K562 (cell line): ENCODE data around the gene SFN. TPM values are rescaled to one million over a fixed set of nuclear protein-coding genes. Genes with fewer than 3 reads are reported as not detected.

Experiments used
- BCL6 ChIP-seq: fragments of 250-450 bp; sonication (Bioruptor Pico); IDR thresholded peaks from 2 replicates; pipeline ENCODE4 v1.4.0; 2020
- GABPB1 ChIP-seq: sonication (generic); formaldehyde crosslinking; IDR thresholded peaks from 2 replicates; pipeline ENCODE4 v1.8.0; 2022; ENCODE audit warnings: mild to moderate bottlenecking, missing genetic modification reagents
- IFI16 ChIP-seq: fragments of 250-450 bp; sonication (Bioruptor Pico); IDR thresholded peaks from 2 replicates; pipeline ENCODE4 v2.1.2; 2022; ENCODE audit warnings: mild to moderate bottlenecking, inconsistent platforms
- NCOR1 ChIP-seq: fragments of 450-650 bp; IDR thresholded peaks from 2 replicates; pipeline ENCODE4 v1.6.1; 2016; ENCODE audit warnings: mild to moderate bottlenecking, moderate library complexity
- NFXL1 ChIP-seq: fragments of 450-650 bp; formaldehyde crosslinking; IDR thresholded peaks from 2 replicates; pipeline ENCODE4 v1.4.0; 2021; ENCODE audit warnings: mild to moderate bottlenecking
- SFPQ ChIP-seq: fragments of 200-400 bp; formaldehyde crosslinking; IDR thresholded peaks from 2 replicates; pipeline ENCODE4 v1.6.1; 2017; ENCODE audit warnings: mild to moderate bottlenecking, low read depth, low read length, moderate library complexity
- SRSF1 ChIP-seq: fragments of 200-400 bp; formaldehyde crosslinking; IDR thresholded peaks from 2 replicates; pipeline ENCODE4 v1.6.1; 2017; ENCODE audit warnings: mild to moderate bottlenecking, low read depth, low read length, moderate library complexity
- TAF9B ChIP-seq: fragments of 450-650 bp; IDR thresholded peaks from 2 replicates; pipeline ENCODE4 v1.6.1; 2018; ENCODE audit warnings: mild to moderate bottlenecking; ENCODE audit not compliant: partially characterized antibody
- ZNF785 ChIP-seq: fragments of 250-450 bp; sonication (Bioruptor Pico); IDR thresholded peaks from 2 replicates; pipeline ENCODE4 v1.4.0; 2020; ENCODE audit warnings: mild to moderate bottlenecking
- polyA plus RNA-seq, 8 experiments: library from polyadenylated mRNA; depleted of rRNA in 4 of 8; stranded (reverse) in 5 of 8; unstranded in 3 of 8; fragments of >200 nt; fragmentation: Nextera tagmentation in 2 of 8; fragmentation: Illumina TruSeq in 1 of 8; extraction: Ambion mirVana in 2 of 8; extraction: Trizol in 1 of 8; gene quantifications; 2 replicates each; pipeline versions ENCODE4 v1.2.1 to v1.2.3, GENCODE V29; 2011 to 2014; ENCODE audit warnings: inconsistent platforms in 1 of 8, missing spikeins in 1 of 8
- total RNA-seq, 7 experiments: library from RNA; depleted of rRNA in 6 of 7; stranded (reverse); fragments of >200 nt in 6 of 7; fragmentation: Illumina TruSeq in 2 of 7; extraction: Trizol in 2 of 7; gene quantifications; 2 replicates each; pipeline versions ENCODE4 v1.2.1 to v1.2.3, GENCODE V29; 2011 to 2021; ENCODE audit warnings: low replicate concordance in 1 of 7
- TF ChIP-seq, protein P1 (sequence below): fragments of 450-650 bp; IDR thresholded peaks from 2 replicates; pipeline ENCODE4 v1.6.1; 2016; ENCODE audit warnings: mild to moderate bottlenecking, moderate library complexity
- TF ChIP-seq, protein P2 (sequence below): fragments of 200-800 bp; sonication (Bioruptor generic); IDR thresholded peaks from 2 replicates; pipeline ENCODE4 v1.6.1; 2017; ENCODE audit warnings: missing genetic modification characterization, missing compliant biosample characterization
- TF ChIP-seq, protein P3 (sequence below): sonication (generic); formaldehyde crosslinking; IDR thresholded peaks from 2 replicates; pipeline ENCODE4 v1.8.1; 2023; ENCODE audit warnings: mild to moderate bottlenecking, missing genetic modification reagents

SFN gene
- total and polyA plus RNA-seq, 9 of the 15 experiments (the other 6 are each of a cell fraction or from before 2014, with no cell fraction given) = 0.10 to 3.8 (median 2.0) TPM

- TF ChIP-seq, protein P1, sequence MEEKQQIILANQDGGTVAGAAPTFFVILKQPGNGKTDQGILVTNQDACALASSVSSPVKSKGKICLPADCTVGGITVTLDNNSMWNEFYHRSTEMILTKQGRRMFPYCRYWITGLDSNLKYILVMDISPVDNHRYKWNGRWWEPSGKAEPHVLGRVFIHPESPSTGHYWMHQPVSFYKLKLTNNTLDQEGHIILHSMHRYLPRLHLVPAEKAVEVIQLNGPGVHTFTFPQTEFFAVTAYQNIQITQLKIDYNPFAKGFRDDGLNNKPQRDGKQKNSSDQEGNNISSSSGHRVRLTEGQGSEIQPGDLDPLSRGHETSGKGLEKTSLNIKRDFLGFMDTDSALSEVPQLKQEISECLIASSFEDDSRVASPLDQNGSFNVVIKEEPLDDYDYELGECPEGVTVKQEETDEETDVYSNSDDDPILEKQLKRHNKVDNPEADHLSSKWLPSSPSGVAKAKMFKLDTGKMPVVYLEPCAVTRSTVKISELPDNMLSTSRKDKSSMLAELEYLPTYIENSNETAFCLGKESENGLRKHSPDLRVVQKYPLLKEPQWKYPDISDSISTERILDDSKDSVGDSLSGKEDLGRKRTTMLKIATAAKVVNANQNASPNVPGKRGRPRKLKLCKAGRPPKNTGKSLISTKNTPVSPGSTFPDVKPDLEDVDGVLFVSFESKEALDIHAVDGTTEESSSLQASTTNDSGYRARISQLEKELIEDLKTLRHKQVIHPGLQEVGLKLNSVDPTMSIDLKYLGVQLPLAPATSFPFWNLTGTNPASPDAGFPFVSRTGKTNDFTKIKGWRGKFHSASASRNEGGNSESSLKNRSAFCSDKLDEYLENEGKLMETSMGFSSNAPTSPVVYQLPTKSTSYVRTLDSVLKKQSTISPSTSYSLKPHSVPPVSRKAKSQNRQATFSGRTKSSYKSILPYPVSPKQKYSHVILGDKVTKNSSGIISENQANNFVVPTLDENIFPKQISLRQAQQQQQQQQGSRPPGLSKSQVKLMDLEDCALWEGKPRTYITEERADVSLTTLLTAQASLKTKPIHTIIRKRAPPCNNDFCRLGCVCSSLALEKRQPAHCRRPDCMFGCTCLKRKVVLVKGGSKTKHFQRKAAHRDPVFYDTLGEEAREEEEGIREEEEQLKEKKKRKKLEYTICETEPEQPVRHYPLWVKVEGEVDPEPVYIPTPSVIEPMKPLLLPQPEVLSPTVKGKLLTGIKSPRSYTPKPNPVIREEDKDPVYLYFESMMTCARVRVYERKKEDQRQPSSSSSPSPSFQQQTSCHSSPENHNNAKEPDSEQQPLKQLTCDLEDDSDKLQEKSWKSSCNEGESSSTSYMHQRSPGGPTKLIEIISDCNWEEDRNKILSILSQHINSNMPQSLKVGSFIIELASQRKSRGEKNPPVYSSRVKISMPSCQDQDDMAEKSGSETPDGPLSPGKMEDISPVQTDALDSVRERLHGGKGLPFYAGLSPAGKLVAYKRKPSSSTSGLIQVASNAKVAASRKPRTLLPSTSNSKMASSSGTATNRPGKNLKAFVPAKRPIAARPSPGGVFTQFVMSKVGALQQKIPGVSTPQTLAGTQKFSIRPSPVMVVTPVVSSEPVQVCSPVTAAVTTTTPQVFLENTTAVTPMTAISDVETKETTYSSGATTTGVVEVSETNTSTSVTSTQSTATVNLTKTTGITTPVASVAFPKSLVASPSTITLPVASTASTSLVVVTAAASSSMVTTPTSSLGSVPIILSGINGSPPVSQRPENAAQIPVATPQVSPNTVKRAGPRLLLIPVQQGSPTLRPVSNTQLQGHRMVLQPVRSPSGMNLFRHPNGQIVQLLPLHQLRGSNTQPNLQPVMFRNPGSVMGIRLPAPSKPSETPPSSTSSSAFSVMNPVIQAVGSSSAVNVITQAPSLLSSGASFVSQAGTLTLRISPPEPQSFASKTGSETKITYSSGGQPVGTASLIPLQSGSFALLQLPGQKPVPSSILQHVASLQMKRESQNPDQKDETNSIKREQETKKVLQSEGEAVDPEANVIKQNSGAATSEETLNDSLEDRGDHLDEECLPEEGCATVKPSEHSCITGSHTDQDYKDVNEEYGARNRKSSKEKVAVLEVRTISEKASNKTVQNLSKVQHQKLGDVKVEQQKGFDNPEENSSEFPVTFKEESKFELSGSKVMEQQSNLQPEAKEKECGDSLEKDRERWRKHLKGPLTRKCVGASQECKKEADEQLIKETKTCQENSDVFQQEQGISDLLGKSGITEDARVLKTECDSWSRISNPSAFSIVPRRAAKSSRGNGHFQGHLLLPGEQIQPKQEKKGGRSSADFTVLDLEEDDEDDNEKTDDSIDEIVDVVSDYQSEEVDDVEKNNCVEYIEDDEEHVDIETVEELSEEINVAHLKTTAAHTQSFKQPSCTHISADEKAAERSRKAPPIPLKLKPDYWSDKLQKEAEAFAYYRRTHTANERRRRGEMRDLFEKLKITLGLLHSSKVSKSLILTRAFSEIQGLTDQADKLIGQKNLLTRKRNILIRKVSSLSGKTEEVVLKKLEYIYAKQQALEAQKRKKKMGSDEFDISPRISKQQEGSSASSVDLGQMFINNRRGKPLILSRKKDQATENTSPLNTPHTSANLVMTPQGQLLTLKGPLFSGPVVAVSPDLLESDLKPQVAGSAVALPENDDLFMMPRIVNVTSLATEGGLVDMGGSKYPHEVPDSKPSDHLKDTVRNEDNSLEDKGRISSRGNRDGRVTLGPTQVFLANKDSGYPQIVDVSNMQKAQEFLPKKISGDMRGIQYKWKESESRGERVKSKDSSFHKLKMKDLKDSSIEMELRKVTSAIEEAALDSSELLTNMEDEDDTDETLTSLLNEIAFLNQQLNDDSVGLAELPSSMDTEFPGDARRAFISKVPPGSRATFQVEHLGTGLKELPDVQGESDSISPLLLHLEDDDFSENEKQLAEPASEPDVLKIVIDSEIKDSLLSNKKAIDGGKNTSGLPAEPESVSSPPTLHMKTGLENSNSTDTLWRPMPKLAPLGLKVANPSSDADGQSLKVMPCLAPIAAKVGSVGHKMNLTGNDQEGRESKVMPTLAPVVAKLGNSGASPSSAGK = no peak; the same call in 1 of the 2 replicates
- TF ChIP-seq, protein P2, sequence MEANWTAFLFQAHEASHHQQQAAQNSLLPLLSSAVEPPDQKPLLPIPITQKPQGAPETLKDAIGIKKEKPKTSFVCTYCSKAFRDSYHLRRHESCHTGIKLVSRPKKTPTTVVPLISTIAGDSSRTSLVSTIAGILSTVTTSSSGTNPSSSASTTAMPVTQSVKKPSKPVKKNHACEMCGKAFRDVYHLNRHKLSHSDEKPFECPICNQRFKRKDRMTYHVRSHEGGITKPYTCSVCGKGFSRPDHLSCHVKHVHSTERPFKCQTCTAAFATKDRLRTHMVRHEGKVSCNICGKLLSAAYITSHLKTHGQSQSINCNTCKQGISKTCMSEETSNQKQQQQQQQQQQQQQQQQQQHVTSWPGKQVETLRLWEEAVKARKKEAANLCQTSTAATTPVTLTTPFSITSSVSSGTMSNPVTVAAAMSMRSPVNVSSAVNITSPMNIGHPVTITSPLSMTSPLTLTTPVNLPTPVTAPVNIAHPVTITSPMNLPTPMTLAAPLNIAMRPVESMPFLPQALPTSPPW (CRISPR knock-in tag) = no peak; the same call in 1 of the 2 replicates
- TF ChIP-seq TAF9B = peak; percentile 22
- no peak for TF ChIP-seq GABPB1 (CRISPR knock-in tag)
- no peak for TF ChIP-seq BCL6 (CRISPR knock-in tag)
- TF ChIP-seq IFI16 = 0 out of 2 replicates have a peak, but pooled peaks have one; percentile 35
- TF ChIP-seq SFPQ = no peak
- TF ChIP-seq NCOR1 = no peak
- TF ChIP-seq ZNF785 (CRISPR knock-in tag) = no peak
- TF ChIP-seq SRSF1 = no peak
- no peak for TF ChIP-seq NFXL1 (CRISPR knock-in tag)
- TF ChIP-seq, protein P3, sequence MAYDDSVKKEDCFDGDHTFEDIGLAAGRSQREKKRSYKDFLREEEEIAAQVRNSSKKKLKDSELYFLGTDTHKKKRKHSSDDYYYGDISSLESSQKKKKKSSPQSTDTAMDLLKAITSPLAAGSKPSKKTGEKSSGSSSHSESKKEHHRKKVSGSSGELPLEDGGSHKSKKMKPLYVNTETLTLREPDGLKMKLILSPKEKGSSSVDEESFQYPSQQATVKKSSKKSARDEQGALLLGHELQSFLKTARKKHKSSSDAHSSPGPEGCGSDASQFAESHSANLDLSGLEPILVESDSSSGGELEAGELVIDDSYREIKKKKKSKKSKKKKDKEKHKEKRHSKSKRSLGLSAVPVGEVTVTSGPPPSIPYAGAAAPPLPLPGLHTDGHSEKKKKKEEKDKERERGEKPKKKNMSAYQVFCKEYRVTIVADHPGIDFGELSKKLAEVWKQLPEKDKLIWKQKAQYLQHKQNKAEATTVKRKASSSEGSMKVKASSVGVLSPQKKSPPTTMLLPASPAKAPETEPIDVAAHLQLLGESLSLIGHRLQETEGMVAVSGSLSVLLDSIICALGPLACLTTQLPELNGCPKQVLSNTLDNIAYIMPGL (CRISPR knock-in tag) = peak; percentile 18; the same call in 1 of the 2 replicates
Measured at GRCh38 chr1:26890467-26890796, 27.5 kb downstream of the SFN start (continued).
